GM18867 (cell line): ENCODE measurements around the gene TMEM255B.

ENCODE experiments used
- ATAC-seq: cut with Tn5 transposase; IDR thresholded peaks from one replicate; pipeline ENCODE4 v1.9.1; 2021; ENCODE audit warnings: mild to moderate bottlenecking, moderate library complexity; ENCODE audit not compliant: unreplicated experiment

TMEM255B gene

DNA sequence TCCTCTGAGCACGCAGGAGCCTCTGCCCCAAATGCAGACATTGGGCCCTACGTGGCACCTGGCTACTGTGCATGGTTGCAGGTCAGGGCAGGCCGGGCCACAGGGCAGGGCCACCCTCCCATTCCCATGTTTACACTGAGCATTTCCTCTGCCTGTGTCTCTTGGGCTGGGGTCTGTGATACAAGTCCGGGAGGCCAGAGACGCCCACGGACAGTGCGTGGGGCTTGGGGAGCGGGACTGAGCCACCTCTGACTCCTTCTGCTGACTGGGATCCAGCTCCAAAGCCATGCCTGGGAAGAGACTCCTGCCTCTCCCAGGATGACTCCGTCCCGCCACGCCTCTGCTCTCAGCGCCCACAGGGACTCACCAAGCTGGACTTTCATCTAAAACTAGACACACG, 86.0 kb downstream of the TMEM255B start:
- no peak for ATAC-seq

GRCh38 chr13:113845723-113846635, 87.0 kb downstream of the TMEM255B start:
- ATAC-seq: no peak

DNA sequence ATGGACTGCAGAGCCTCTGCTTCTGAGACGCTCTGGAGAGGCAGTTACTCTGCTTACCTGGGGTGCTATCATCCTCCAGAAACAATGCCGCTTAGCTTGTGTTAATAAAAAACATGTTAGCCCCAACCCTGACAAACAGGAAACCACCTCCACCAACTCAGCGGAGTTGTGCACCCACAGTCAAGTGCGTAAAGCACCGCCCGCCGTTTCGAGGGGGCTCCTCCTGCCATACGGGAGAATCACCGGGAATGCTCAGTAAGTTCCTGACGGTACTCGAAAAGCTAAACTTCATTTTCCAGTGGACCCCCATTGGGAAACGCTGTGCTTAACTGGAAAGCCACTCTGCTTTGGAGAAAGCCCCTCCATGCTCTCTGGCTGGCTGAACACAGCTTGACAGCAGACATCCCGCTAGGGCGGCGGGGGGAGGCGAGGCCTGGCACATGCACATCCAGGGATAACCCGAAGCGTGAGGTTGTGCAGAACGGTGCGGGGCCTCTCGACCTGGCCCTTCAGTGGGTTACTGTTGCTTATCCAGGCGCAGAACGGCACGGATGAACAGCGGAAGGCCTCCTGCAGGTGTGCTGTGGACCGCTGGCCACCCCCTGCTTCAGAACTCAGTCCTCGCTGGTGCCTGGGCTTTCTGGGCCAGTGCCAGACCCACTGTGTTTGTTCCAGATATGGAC, 87.8 kb downstream of the TMEM255B start:
- ATAC-seq: no peak

DNA sequence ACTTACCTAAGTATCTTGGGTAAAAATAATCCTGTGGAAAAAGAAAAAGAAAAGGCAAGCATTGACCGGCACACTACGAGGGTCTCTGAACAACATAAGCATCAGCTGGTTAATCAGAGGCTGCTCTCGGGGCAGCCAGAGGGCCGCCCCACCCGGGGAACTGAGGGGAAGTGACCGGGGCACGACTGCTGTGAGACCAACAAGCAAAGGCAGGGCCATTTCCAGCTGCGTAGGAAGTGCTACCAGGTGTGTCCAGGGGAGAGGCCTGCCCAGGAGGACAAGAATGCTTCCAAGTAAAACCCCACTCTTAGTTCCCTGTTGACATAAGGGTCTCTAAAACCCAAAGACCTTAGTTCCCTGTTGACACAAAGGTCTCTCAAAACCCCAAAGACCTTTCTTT, 89.0 kb downstream of the TMEM255B start:
- ATAC-seq: no peak

DNA sequence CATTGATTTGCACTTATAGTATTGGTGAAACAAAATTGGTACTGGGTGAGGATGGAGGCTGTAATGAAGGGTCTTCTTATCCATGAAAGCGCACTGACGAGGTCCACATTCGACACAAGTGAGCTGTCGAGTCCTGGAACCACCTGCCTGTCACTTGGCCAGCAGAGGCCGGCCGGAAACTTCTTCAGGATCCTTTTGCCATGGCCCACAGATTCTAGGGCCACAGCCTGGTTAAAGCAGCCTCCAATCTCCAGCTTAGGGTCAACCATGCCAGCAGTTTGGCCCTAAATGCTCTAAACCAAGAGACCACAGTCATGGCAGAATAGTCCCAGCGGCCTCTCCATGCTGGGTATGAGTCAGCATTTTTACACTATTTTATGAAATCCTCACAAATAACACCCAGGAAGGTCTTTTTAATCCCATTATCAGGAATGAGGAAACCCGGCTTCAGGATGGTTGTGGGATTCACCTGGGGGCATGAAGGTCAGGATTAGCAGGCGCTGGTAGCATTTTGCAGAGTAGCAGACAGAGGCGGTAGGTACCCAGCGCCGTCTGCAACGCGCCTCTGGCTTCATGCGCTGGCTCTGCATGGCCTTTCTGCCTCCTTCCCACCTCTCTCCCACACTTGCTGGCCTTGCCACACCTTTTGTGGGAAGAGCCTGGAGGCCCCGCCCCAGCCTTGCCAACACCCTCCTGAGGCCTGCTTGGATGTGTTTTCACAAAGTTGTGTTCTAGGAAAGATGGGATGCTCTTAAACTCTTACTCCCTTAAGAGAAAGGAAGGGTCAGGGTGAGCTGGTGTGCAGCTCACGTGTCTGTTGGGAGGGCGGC, 89.6 kb downstream of the TMEM255B start:
- ATAC-seq: no peak

GRCh38 chr13:113849546-113849945, 90.5 kb downstream of the TMEM255B start:
- no peak for ATAC-seq

GRCh38 chr13:113849981-113850721, 91.1 kb downstream of the TMEM255B start:
- no peak for ATAC-seq

GRCh38 chr13:113850722-113851479, 91.9 kb downstream of the TMEM255B start:
- ATAC-seq: no peak

GRCh38 chr13:113851480-113851803, 92.4 kb downstream of the TMEM255B start:
- no peak for ATAC-seq

- ATAC-seq: no peak
Observed at GRCh38 chr13:113851826-113852535, 93.0 kb downstream of the TMEM255B start.

DNA sequence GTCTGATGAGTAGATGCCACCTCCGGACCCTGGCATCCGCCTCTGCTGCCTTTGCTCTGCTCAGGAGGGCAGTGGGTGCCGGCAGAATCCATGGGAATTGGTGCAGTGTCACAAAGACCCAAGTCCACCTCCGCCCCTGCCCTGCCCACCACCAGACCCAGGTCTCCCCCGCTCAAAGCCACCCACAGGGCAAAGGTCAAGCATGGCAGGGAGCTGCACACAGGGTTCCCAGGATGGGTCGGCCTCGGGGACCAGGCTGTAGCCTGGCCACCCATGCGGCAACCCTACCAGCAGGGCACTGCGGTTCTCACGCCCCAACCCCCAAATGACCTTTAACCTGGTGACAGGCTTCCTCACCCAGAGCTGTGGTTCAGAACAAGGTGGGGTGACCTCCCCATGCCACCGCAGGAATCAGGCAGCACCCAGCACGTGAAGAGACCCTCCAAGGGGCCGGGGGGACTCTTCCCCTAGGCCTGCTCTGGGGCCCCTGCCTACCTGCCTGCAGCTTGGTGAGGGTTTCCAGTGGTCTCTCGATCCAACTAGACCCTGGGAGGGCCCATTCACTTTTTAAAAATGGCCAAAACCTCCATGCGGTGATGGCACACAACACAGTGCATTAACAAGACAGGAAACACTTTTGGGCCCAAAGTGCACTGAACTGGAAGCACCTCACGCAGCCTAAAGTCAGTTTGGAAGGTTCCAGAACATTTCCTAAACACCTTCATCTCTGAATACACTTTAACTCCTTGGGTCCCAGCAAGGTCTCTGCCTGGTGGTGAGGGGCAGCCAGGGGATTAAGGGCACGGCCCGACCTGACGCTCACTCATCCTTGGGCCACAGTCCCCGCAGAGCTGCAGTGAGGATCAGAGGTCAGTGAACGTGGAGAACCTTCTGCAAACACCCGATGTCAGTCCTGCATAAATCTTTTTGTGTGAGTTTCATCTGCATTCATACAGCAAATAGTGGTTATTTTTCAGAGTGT, 93.8 kb downstream of the TMEM255B start:
- ATAC-seq: no peak

- ATAC-seq: no peak
Observed at GRCh38 chr13:113853518-113854237, 94.7 kb downstream of the TMEM255B start.

DNA sequence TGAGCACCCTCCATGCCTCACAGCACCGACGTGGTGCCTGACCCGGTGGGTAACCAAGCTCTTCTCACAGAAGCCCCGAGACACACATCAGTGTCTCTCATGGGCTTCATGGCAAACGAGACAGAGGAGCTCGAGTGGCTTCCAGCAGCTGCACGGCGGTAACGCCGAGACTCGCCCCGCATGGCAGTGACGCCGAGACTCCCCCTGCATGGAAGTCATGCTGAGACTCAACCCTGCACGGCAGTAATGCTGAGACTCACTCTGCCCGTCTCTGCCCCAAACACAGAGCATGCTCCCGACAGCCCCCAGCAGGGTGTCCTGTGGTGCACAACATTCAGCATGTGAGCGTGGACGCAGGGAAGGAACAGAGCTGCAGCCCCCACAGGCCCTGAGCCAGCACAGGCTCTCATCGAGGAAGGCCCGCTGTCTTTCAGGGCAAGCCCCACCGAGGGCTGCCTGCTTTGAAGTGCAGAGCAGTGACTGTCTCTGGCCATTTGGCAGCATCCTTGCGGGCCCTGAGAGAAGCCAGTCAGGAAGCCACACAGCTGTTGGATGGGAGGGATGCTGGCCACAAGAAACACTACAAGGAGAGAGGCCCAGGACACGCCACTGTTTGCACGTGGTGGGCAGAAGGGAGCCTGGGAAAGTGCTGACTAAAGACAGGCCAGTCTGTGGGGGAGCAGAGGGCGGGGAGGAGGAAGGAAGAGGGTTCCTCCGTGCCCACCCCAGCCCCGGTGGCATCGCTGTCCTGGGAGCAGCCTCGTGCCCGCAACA, 95.4 kb downstream of the TMEM255B start:
- ATAC-seq: no peak

- ATAC-seq: no peak
Observed at GRCh38 chr13:113855012-113855921, 96.2 kb downstream of the TMEM255B start.

- ATAC-seq: no peak
Observed at GRCh38 chr13:113855931-113856715, 97.1 kb downstream of the TMEM255B start.
